ENCODE results near the gene ATXN1. TPM values are rescaled to one million over a fixed set of nuclear protein-coding genes. Genes with fewer than 3 reads are reported as not detected.

ATXN1 gene
- total and polyA plus RNA-seq, 2 experiments from 2014 or later, result 14.2 to 20.1 TPM

DNA sequence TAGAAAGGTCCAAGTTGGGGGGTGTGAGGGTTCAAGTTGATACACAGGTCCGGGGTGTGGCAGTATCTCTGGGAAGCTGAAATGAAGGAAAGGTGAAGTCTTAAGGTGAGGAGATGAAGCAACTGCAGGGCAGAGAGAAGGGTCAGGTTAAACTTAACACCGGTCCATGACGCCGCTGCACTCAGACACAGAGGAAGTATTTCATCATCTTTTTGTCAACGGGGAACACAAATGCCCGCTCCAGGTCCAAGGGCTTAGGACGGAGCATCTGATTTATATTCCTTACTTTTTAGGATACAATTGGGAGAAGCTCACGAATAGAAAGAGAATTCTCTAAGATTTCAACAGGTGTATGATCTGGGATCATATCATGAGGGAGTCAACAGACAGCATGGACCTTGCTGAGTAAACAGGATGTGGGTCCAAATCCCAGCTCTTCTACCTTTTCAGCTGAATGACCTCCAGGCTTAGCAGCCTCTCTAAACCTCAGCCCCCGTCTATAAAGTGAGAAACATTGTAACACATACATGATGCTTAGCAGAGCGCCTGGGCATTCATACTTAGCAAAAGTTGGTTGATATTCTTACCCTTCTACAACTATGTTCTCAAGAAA is 197.5 kb downstream of the ATXN1 start:
- Histone ChIP-seq H2AFZ (no peak overlapping the region), H3F3A (ENCODE audit: insufficient read depth) (peaks cover 22% of the 10 kb centered on the region; the same call in 1 of the 2 replicates), H3K9me2 (ENCODE audit: insufficient read depth) (no peaks in the 10 kb centered on the region), H4K20me1 (ENCODE audit: insufficient read depth) (no peaks in the 10 kb centered on the region), H3K4me3 (no peak overlapping the region), H3K27me3 (replicated peaks; ENCODE audit: insufficient read depth) (no peaks in the 10 kb centered on the region), H3K9me3 (ENCODE audit: low read depth) (no peaks in the 10 kb centered on the region), H3K27ac (no peak overlapping the region), H3K36me3 (ENCODE audit: low read depth) (no peaks in the 10 kb centered on the region), H3K79me2 (ENCODE audit: insufficient read depth) (no peaks in the 10 kb centered on the region), H3K4me2 (ENCODE audit: unreplicated experiment) (no peak overlapping the region), H3K9ac (no peak overlapping the region), H3K4me1 (ENCODE audit: insufficient read depth) (peaks cover 10% of the 10 kb centered on the region; the same call in 1 of the 2 replicates)
- in situ Hi-C loops (cut with MboI), result no loop called here
- no peak for TF ChIP-seq EZH2 (IDR thresholded peaks at IDR 0.05; ENCODE audit: insufficient read depth, poor library complexity, severe bottlenecking)
- DNase-seq, result no peak
- WGBS, 2 experiments (ENCODE audit: low coverage in 1 of 2, low lambda C conversion rate in 2 of 2, missing lambda C conversion rate in 2 of 2), result 97 to 98% methylated on average over 10 of the region's 10 CpGs

DNA sequence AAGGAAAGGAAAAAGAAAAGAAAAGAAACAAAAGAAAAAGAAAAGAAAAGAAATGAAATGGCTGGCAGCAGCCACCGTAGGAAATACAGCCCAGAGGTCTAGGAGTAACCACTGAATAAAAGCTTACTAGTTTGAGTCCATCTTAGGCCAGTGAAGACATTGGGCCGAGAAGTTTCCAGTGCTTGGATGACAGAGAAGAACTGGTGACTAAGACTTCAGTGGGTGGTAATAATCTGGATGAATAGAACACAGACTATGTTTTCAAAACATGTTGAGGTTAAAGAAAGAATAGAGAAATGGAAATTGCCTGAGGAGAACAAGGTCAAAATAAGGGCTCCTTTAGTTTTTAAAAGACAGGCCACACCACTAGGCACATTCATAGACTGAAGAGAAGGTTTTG is 198.8 kb downstream of the ATXN1 start:
- H3K9me3 ChIP-seq (ENCODE audit: low read depth), result no peaks in the 10 kb centered on the region
- DNase-seq, result peak; percentile 79
- H3K36me3 ChIP-seq (ENCODE audit: low read depth), result no peaks in the 10 kb centered on the region
- peak overlapping the region; percentile 9; the same call in 1 of the 2 replicates for H3K27ac ChIP-seq
- peaks cover 5% of the 10 kb centered on the region for H3K79me2 ChIP-seq (ENCODE audit: insufficient read depth)
- peaks cover 22% of the 10 kb centered on the region; the same call in 1 of the 2 replicates for H3F3A ChIP-seq (ENCODE audit: insufficient read depth)
- no peak for TF ChIP-seq EZH2phosphoT487 (IDR thresholded peaks at IDR 0.05; ENCODE audit: insufficient read depth, low read depth)
- no peak for TF ChIP-seq EZH2 (IDR thresholded peaks at IDR 0.05; ENCODE audit: insufficient read depth, poor library complexity, severe bottlenecking)
- H3K27me3 ChIP-seq (replicated peaks; ENCODE audit: insufficient read depth), result no peaks in the 10 kb centered on the region
- H3K4me1 ChIP-seq (ENCODE audit: insufficient read depth), result peaks cover 10% of the 10 kb centered on the region; the same call in 1 of the 2 replicates
- in situ Hi-C loops (cut with MboI), result no loop called here
- no peaks in the 10 kb centered on the region for H4K20me1 ChIP-seq (ENCODE audit: insufficient read depth)
- WGBS, 2 experiments (ENCODE audit: low coverage in 1 of 2, low lambda C conversion rate in 2 of 2, missing lambda C conversion rate in 2 of 2), result 47 to 53% methylated on average over 2 of the region's 2 CpGs
- no peak overlapping the region for H3K4me3 ChIP-seq
- H3K9ac ChIP-seq, result no peak overlapping the region
- H3K9me2 ChIP-seq (ENCODE audit: insufficient read depth), result no peaks in the 10 kb centered on the region
- no peak overlapping the region for H2AFZ ChIP-seq
- peak overlapping the region; percentile 3 for H3K4me2 ChIP-seq (ENCODE audit: unreplicated experiment)

DNA sequence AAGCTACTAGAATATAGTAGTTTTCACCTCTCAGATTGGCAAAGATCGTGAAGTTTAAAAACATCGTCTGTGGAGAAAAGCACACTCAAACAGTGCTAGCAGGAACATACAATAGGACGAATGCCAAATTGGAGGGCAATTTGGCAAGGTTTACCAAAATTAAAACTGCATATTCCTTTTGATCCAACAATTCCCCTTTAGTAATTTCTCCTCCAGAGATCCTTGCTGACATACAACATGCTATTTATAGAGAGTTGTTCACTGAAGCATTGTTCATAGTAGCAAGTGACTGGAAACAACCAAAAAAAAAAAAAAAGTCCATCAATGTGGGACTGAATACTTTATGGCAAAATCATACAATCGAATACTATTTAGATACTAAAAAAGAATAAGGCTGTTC is 202.2 kb downstream of the ATXN1 start:
- no peaks in the 10 kb centered on the region for H3K9me2 ChIP-seq (ENCODE audit: insufficient read depth)
- no peak overlapping the region for H3K4me2 ChIP-seq (ENCODE audit: unreplicated experiment)
- no peaks in the 10 kb centered on the region for H3K36me3 ChIP-seq (ENCODE audit: low read depth)
- no peak overlapping the region for H3K27ac ChIP-seq
- H3K9me3 ChIP-seq (ENCODE audit: low read depth), result no peaks in the 10 kb centered on the region
- H3K27me3 ChIP-seq (replicated peaks; ENCODE audit: insufficient read depth), result no peaks in the 10 kb centered on the region
- in situ Hi-C loops (cut with MboI), result no loop called here
- no peaks in the 10 kb centered on the region for H4K20me1 ChIP-seq (ENCODE audit: insufficient read depth)
- H3K4me3 ChIP-seq, result no peak overlapping the region
- H2AFZ ChIP-seq, result no peak overlapping the region
- 20 to 24% methylated on average over 4 of the region's 4 CpGs for WGBS, 2 experiments (ENCODE audit: low coverage in 1 of 2, low lambda C conversion rate in 2 of 2, missing lambda C conversion rate in 2 of 2)
- H3K9ac ChIP-seq, result no peak overlapping the region
- peaks cover 22% of the 10 kb centered on the region; the same call in 1 of the 2 replicates for H3F3A ChIP-seq (ENCODE audit: insufficient read depth)
- H3K79me2 ChIP-seq (ENCODE audit: insufficient read depth), result peaks cover 5% of the 10 kb centered on the region
- peaks cover 10% of the 10 kb centered on the region; the same call in 1 of the 2 replicates for H3K4me1 ChIP-seq (ENCODE audit: insufficient read depth)
- TF ChIP-seq EZH2 (IDR thresholded peaks at IDR 0.05; ENCODE audit: insufficient read depth, poor library complexity, severe bottlenecking) (no peak), EZH2phosphoT487 (IDR thresholded peaks at IDR 0.05; ENCODE audit: insufficient read depth, low read depth) (no peak)
- DNase-seq, result peak; percentile 14

DNA sequence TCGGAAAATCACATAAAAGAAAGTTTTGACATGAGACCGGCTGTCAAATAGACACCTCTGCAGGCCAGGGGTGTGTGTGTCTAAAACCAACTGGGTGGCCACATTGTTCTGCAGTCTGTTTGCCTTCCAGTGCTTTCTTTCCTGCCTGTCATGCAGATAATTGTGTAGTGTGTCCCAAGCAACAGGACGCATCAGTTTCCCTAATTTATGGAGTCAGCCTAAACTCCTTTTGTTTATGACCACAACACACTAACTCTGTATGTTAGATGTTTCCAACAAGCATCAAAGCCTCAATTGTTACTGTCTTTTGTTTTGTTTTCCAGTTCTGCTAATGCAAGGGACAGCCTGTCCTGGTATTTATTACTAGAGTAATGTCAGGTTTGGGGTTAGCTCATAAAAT is 205.7 kb downstream of the ATXN1 start:
- DNase-seq, result no peak
- Histone ChIP-seq H3F3A (ENCODE audit: insufficient read depth) (peaks cover 4% of the 10 kb centered on the region; the same call in 1 of the 2 replicates), H3K9me3 (ENCODE audit: low read depth) (no peaks in the 10 kb centered on the region), H3K4me3 (no peak overlapping the region), H4K20me1 (ENCODE audit: insufficient read depth) (no peaks in the 10 kb centered on the region), H3K79me2 (ENCODE audit: insufficient read depth) (peaks cover 11% of the 10 kb centered on the region), H3K27ac (no peak overlapping the region), H3K36me3 (ENCODE audit: low read depth) (no peaks in the 10 kb centered on the region), H3K9ac (no peak overlapping the region), H2AFZ (no peak overlapping the region), H3K27me3 (replicated peaks; ENCODE audit: insufficient read depth) (no peaks in the 10 kb centered on the region), H3K4me2 (ENCODE audit: unreplicated experiment) (no peak overlapping the region), H3K9me2 (ENCODE audit: insufficient read depth) (no peaks in the 10 kb centered on the region), H3K4me1 (ENCODE audit: insufficient read depth) (no peaks in the 10 kb centered on the region)
- in situ Hi-C loops (cut with MboI), result no loop called here
- WGBS, 2 experiments (ENCODE audit: low coverage in 1 of 2, low lambda C conversion rate in 2 of 2, missing lambda C conversion rate in 2 of 2), result 97 to 100% methylated on average over 3 of the region's 3 CpGs
- TF ChIP-seq EZH2phosphoT487 (IDR thresholded peaks at IDR 0.05; ENCODE audit: insufficient read depth, low read depth), result no peak
- TF ChIP-seq EZH2 (IDR thresholded peaks at IDR 0.05; ENCODE audit: insufficient read depth, poor library complexity, severe bottlenecking), result no peak

All from GM23248 (cell line).